CD14-positive monocyte (primary cell): ENCODE results near the gene GRIK2. TPM values are rescaled to one million over a fixed set of nuclear protein-coding genes. Genes with fewer than 3 reads are reported as not detected.

ENCODE experiments used
- DNase-seq, 3 donors: peaks; one replicate each; pipeline ENCODE4 v3.0.0-alpha.2; 2011 to 2022
- H2AFZ ChIP-seq: 2 replicates; pipeline ENCODE4 v1.6.0; 2012; ENCODE audit warnings: mild to moderate bottlenecking, low read depth, low read length, inconsistent platforms; ENCODE audit not compliant: insufficient read depth, poor library complexity, severe bottlenecking
- H3K27ac ChIP-seq, 2 donors: 1 replicate in 1 of 2; 2 replicates in 1 of 2; pipeline ENCODE4 v1.5.1; 2012 to 2013; ENCODE audit warnings: low read length in 2 of 2, control low read depth in 1 of 2, inconsistent platforms in 1 of 2, low read depth in 1 of 2, mild to moderate bottlenecking in 1 of 2
- H3K27me3 ChIP-seq, 2 donors: one replicate each; pipeline versions ENCODE4 v1.6.0 to v1.6.1; 2011 to 2013; ENCODE audit warnings: low read length in 2 of 2; ENCODE audit not compliant: control insufficient read depth in 2 of 2, insufficient read depth in 2 of 2
- H3K36me3 ChIP-seq, 2 donors: replicated peaks in 1 of 2; 1 replicate in 1 of 2; 2 replicates in 1 of 2; pipeline versions ENCODE4 v1.5.1 to v1.6.1; 2012 to 2013; ENCODE audit warnings: low read length in 2 of 2, control low read depth in 1 of 2, inconsistent platforms in 1 of 2, mild to moderate bottlenecking in 1 of 2; ENCODE audit not compliant: insufficient read depth in 2 of 2, control insufficient read depth in 1 of 2
- H3K4me1 ChIP-seq, 2 donors: 1 replicate in 1 of 2; 2 replicates in 1 of 2; pipeline versions ENCODE4 v1.5.1 to v1.6.1; 2012 to 2013; ENCODE audit warnings: low read length in 2 of 2, control low read depth in 1 of 2, inconsistent platforms in 1 of 2, mild to moderate bottlenecking in 1 of 2, moderate library complexity in 1 of 2; ENCODE audit not compliant: insufficient read depth in 2 of 2, control insufficient read depth in 1 of 2
- H3K4me2 ChIP-seq: replicated peaks from 2 replicates; pipeline ENCODE3; 2012; ENCODE audit warnings: low read length, moderate library complexity, mild to moderate bottlenecking; ENCODE audit not compliant: poor library complexity, severe bottlenecking; ENCODE audit errors: extremely low read depth
- H3K4me3 ChIP-seq, 3 experiments: fragments of 200-600 bp in 1 of 3; sonication (generic) in 1 of 3; replicated peaks in 1 of 3; 1 replicate in 2 of 3; 2 replicates in 1 of 3; pipeline ENCODE4 v1.5.1; 2011 to 2013; ENCODE audit warnings: low read length in 3 of 3, mild to moderate bottlenecking in 3 of 3, control low read depth in 2 of 3, low read depth in 2 of 3, inconsistent platforms in 1 of 3, moderate library complexity in 1 of 3
- H3K79me2 ChIP-seq: 2 replicates; pipeline ENCODE4 v1.6.0; 2012; ENCODE audit warnings: mild to moderate bottlenecking, control low read depth, inconsistent platforms, low read length, moderate library complexity; ENCODE audit not compliant: insufficient read depth
- H3K9ac ChIP-seq: 2 replicates; pipeline ENCODE4 v1.6.0; 2017; ENCODE audit warnings: low read length, mild to moderate bottlenecking; ENCODE audit not compliant: insufficient read depth, poor library complexity, severe bottlenecking
- H3K9me3 ChIP-seq, 2 donors: replicated peaks in 1 of 2; 1 replicate in 1 of 2; 2 replicates in 1 of 2; pipeline versions ENCODE4 v1.5.1 to v1.6.1; 2012 to 2013; ENCODE audit warnings: low read length in 2 of 2, control low read depth in 1 of 2; ENCODE audit not compliant: control insufficient read depth in 1 of 2, insufficient read depth in 1 of 2
- H4K20me1 ChIP-seq: 2 replicates; pipeline ENCODE4 v1.6.0; 2012; ENCODE audit warnings: mild to moderate bottlenecking, low read length, control low read depth, moderate library complexity; ENCODE audit not compliant: insufficient read depth
- H3K27ac Mint-ChIP-seq, 7 donors: one replicate each; pipeline ENCODE4 v1.8.0; 2020; ENCODE audit warnings: mild to moderate bottlenecking in 7 of 7, mixed read lengths in 7 of 7, moderate library complexity in 6 of 7, inconsistent platforms in 2 of 7
- H3K27me3 Mint-ChIP-seq, 3 donors: one replicate each; pipeline ENCODE4 v1.8.0; 2021 to 2022; ENCODE audit warnings: low read depth in 3 of 3, mild to moderate bottlenecking in 3 of 3, mixed read lengths in 3 of 3, moderate library complexity in 3 of 3, inconsistent platforms in 1 of 3
- H3K36me3 Mint-ChIP-seq, 2 donors: one replicate each; pipeline ENCODE4 v1.8.0; 2020; ENCODE audit warnings: mixed read lengths in 2 of 2, inconsistent platforms in 1 of 2, mild to moderate bottlenecking in 1 of 2
- H3K4me1 Mint-ChIP-seq: one replicate; pipeline ENCODE4 v1.8.0; 2020; ENCODE audit warnings: mild to moderate bottlenecking, mixed read lengths
- H3K4me3 Mint-ChIP-seq, 2 donors: one replicate each; pipeline ENCODE4 v1.8.0; 2020; ENCODE audit warnings: mild to moderate bottlenecking in 2 of 2, mixed read lengths in 2 of 2, moderate library complexity in 1 of 2
- H3K9me3 Mint-ChIP-seq, 7 donors: one replicate each; pipeline ENCODE4 v1.8.0; 2020 to 2022; ENCODE audit warnings: mixed read lengths in 7 of 7, mild to moderate bottlenecking in 6 of 7, moderate library complexity in 6 of 7, inconsistent platforms in 2 of 7
- WGBS: methylation state at CpG from one replicate; pipeline ENCODE4 v1.1.5; 2013; ENCODE audit warnings: missing lambda C conversion rate; ENCODE audit not compliant: insufficient coverage; 5-methylcytosine and 5-hydroxymethylcytosine counted together
- intact Hi-C, 2 donors: fragments of 100-400 bp; cut with micrococcal nuclease; formaldehyde crosslinking; loops; one replicate each; pipeline versions ENCODE4 v1.15.0 to v1.15.1; 2023
- polyA plus RNA-seq, 3 donors: library from polyadenylated mRNA; depleted of rRNA in 1 of 3; unstranded in 2 of 3; stranded (reverse) in 1 of 3; fragments of 300-500 nt in 2 of 3; fragments of >200 nt in 1 of 3; fragmentation: Illumina TruSeq in 2 of 3; gene quantifications; 1 replicate in 2 of 3; 2 replicates in 1 of 3; pipeline ENCODE4 v1.2.3, GENCODE V29; 2012 to 2021
- TF ChIP-seq, protein P1 (sequence below): fragments of 200-600 bp; IDR thresholded peaks from one replicate; pipeline ENCODE4 v1.8.0; 2022; ENCODE audit warnings: antibody characterized with exemption, mild to moderate bottlenecking

Gene GRIK2
- polyA plus RNA-seq, 3 donors: not detected

DNA sequence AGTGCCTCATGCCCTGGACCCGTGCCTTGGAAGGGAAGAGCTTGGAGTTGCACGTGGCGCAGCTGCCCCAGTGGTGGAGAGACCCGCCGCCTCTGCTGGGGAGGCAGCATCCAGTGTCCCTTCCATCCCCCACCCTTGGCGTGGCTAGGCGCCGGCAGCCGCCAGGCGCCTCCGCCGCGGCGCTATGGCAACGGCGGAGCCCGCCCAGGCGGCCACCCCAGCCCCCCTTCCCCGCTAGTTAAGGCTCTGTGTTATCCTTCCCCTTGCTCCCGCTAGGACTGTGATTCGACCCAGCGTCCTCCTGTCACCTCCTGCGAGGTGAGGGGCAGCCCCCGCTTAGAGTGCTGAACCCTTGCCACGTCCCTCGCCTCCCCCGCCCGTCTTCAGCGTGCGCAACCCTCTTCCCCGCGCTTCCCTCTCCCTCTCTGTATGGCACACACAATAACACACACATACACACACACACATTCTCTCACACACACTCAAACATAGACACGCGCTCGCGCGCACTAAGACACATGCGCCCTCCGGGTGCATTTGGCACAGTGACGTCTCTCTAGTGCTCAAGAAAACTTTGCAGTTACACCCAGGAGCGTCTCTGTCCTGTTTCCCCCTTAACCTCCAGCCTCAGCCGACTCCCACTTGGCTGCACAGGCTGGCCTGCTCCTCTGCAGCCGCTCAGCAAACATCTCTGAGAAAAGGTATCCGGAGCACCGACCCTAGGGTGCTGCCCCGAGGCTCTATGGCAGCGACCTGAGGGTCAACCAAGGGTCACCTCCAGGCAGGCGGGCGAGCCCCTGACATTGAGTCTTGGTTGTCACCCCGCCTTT, 8.5 kb downstream of the GRIK2 start:
- Histone ChIP-seq H3K36me3 (no peaks in the 10 kb centered on the region), H3K79me2 (no peaks in the 10 kb centered on the region), H3K27ac (no peak overlapping the region), H3K4me2 (no peak overlapping the region), H3K4me1 (no peaks in the 10 kb centered on the region), H3K9me3 (peaks cover 16 to 29% of the 10 kb centered on the region in 2 donors), H3K9ac (no peak overlapping the region), H3K4me3 (no peak overlapping the region), H4K20me1 (no peaks in the 10 kb centered on the region), H3K27me3 (peaks cover 44 to 73% of the 10 kb centered on the region in 2 donors), H2AFZ (no peak overlapping the region)
- TF ChIP-seq, protein P1, sequence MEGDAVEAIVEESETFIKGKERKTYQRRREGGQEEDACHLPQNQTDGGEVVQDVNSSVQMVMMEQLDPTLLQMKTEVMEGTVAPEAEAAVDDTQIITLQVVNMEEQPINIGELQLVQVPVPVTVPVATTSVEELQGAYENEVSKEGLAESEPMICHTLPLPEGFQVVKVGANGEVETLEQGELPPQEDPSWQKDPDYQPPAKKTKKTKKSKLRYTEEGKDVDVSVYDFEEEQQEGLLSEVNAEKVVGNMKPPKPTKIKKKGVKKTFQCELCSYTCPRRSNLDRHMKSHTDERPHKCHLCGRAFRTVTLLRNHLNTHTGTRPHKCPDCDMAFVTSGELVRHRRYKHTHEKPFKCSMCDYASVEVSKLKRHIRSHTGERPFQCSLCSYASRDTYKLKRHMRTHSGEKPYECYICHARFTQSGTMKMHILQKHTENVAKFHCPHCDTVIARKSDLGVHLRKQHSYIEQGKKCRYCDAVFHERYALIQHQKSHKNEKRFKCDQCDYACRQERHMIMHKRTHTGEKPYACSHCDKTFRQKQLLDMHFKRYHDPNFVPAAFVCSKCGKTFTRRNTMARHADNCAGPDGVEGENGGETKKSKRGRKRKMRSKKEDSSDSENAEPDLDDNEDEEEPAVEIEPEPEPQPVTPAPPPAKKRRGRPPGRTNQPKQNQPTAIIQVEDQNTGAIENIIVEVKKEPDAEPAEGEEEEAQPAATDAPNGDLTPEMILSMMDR: no peak
- H3K27ac Mint-ChIP-seq: no peak overlapping the region
- H3K9me3 Mint-ChIP-seq: peaks cover 2 to 24% (median 12%) of the 10 kb centered on the region in 7 donors
- WGBS: 3% methylated on average over 49 of the region's 50 CpGs
- intact Hi-C loops: no loop called here
- no peaks in the 10 kb centered on the region for H3K36me3 Mint-ChIP-seq
- H3K4me1 Mint-ChIP-seq: no peaks in the 10 kb centered on the region
- DNase-seq: no peak
- peak overlapping the region in 1 of 2 donors; percentile 82 for H3K4me3 Mint-ChIP-seq
- H3K27me3 Mint-ChIP-seq: peaks cover 47 to 62% (median 57%) of the 10 kb centered on the region in 3 donors

DNA sequence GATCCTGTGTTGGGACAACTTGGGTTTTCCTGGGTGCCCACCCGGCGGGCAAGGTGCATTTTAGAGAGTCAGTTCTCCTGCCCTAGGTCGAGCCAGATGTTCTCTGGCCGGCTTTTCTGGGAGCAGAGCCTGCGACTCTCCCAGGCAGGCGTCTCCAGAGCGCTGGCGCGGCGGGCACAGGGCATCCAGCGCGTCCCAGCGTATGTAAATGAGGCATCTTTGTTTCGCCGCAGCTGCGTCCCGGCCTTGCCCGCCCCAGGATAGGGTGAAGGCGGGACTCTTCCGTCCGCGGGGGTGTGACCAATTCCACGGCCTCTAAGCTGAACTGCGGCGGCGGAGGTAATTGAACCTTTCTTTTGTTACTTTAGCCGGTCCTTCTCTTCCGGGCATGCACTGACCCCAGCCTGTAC, 9.1 kb downstream of the GRIK2 start:
- no peaks in the 10 kb centered on the region for H3K36me3 ChIP-seq
- no peaks in the 10 kb centered on the region for H4K20me1 ChIP-seq
- H3K4me3 ChIP-seq: no peak overlapping the region
- no peaks in the 10 kb centered on the region for H3K4me1 ChIP-seq
- Mint-ChIP-seq H3K36me3 (no peaks in the 10 kb centered on the region), H3K4me1 (no peaks in the 10 kb centered on the region), H3K9me3 (peaks cover 2 to 24% (median 12%) of the 10 kb centered on the region in 7 donors), H3K27me3 (peaks cover 47 to 62% (median 55%) of the 10 kb centered on the region in 3 donors), H3K27ac (no peak overlapping the region), H3K4me3 (peak overlapping the region in 1 of 2 donors; percentile 82)
- H2AFZ ChIP-seq: no peak overlapping the region
- no peak overlapping the region for H3K4me2 ChIP-seq
- H3K27me3 ChIP-seq: peaks cover 44 to 70% of the 10 kb centered on the region in 2 donors
- no peak for DNase-seq
- intact Hi-C loops: no loop called here
- no peak overlapping the region for H3K9ac ChIP-seq
- no peak overlapping the region for H3K27ac ChIP-seq
- H3K9me3 ChIP-seq: peaks cover 16 to 29% of the 10 kb centered on the region in 2 donors
- H3K79me2 ChIP-seq: no peaks in the 10 kb centered on the region
- TF ChIP-seq, protein P1: no peak
- WGBS: 1% methylated on average over 28 of the region's 28 CpGs
